ENCODE data around the gene TTC19.
"Not testable (repeated sequence)": the region's sequence is repeated elsewhere in the genome, so short reads cannot be mapped to it uniquely, and the experiment has no call there.

TTC19 gene

DNA sequence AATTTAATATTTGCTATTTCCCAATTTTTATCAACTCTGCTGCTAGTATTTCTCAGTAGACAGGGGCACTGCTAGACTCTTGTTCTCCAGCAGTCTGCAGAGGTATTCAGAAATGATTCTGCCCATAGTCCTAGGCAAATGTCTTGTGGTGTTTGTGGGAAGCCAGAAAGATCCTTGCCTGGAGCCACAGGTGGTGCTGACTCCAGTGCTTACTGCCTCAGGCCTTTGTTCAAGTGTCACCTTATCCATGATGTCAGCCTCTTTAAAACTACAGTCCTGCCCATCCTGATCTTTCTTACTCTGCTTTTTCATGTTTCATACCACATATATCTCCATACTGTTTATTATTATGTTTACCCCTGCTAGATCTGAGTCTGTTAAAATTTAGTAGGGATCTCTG is 26.6 kb upstream of the TTC19 start:
- DNase-seq (ENCODE audit: low spot score) = no peak

DNA sequence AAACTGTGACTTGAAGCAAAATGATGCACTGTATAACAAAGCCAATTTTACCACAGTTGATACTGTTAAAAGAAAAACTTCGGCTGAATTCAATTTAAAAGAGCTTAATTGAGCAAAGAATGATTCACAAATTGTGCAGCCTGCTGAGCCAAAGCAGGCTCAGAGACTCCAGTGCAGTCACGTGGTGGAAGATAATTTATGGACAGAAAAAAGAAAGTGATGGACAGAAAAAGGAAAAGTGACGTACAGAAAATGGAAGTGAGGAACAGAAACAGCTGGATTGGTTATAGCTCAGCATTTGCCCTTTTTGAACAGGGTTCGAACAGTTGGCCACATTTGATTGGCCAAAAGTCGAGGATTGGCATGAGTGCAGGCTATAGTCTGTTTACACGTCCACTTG is 25.8 kb upstream of the TTC19 start:
- DNase-seq (ENCODE audit: low spot score) = no peak

DNA sequence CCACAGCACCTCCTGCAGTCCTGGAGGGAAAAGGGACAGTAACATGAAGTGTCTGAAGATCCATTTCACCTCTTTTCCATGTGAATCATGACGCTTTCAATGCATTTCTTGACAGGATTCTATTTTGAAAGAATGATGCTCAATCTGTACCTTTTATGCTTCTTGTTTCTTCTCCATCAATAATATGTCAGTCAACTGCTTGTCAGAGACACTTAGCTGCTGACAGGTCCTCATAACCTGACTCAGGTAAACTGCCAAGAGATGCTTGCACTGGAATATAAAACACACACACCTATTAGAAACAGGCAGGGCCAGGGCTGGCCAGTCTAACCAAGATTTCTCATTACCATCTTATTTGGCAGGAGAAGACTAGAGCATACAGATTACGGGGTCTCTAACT is 21.7 kb upstream of the TTC19 start:
- no peak for DNase-seq (ENCODE audit: low spot score)

DNA sequence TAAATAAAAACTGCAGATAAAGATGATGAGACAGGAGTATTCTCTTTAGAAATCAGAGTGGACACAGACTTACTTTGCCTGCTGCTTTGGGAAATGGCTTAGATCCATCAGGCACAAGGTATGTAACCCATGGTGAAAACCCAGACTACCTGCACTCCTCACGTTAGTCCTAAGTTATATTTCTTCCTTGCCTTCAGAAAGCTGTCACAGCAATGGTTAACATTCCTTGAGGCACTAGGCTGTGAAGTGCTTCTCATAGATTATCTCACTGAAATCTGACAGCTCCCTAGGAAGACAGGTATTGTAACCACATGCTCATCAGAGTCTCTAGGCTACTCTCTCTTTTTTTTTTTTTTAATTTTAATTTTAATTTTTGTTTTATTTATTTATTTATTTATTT is 21.0 kb upstream of the TTC19 start:
- DNase-seq (ENCODE audit: low spot score) = no peak

GRCh38 chr17:15979013-15979412 is 20.6 kb upstream of the TTC19 start:
- not testable (repeated sequence) for DNase-seq (ENCODE audit: low spot score)

DNA sequence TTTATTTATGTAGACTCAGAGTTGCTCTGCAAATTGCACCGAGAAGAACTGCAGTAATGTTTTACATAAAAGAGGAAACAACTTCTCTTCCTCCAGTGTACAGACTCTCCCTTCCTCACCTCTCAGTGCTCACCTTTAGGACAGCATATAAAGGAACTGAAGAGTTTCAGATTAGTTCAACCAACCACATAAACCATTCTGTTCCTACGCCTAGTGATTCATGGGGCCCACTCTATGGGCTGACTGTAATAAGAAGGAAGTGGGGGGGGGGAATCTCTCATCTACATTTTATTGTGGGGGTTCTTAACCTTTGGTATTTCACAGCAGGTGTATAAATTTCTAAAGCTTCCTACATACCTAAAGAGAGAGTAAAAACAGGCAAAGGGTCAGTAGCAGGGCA is 18.4 kb upstream of the TTC19 start:
- DNase-seq (ENCODE audit: low spot score) = no peak

GRCh38 chr17:15981646-15982580 is 17.7 kb upstream of the TTC19 start:
- no peak for DNase-seq (ENCODE audit: low spot score)

- no peak for DNase-seq (ENCODE audit: low spot score)
These were observed 3.3 kb upstream of the TTC19 start for GRCh38 chr17:15996322-15996721.

DNA sequence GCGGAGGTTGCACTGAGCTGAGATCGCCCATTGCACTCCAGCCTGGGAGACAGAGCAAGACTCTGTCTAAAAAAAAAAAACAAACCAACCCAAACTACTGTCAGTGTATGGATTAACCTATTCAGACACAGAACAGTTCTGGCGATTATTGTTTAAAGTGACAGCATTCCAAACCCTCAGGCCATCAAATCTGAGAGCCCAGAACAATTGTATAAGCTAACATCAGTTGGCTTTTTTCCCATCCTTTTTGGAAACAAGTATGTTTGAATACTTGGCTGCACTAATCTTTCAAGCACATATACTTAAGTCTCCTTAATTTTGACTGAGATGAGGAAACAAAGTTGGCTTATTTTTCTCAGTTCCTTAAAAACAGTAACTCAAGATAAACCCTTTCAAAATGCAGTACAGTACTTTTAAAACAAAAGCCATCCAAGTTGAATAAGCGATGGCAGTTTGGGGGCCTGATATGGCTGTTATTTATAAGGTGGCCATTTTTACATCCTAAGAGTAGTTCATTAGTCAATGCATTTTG is 1.5 kb upstream of the TTC19 start:
- DNase-seq (ENCODE audit: low spot score) = no peak

DNA sequence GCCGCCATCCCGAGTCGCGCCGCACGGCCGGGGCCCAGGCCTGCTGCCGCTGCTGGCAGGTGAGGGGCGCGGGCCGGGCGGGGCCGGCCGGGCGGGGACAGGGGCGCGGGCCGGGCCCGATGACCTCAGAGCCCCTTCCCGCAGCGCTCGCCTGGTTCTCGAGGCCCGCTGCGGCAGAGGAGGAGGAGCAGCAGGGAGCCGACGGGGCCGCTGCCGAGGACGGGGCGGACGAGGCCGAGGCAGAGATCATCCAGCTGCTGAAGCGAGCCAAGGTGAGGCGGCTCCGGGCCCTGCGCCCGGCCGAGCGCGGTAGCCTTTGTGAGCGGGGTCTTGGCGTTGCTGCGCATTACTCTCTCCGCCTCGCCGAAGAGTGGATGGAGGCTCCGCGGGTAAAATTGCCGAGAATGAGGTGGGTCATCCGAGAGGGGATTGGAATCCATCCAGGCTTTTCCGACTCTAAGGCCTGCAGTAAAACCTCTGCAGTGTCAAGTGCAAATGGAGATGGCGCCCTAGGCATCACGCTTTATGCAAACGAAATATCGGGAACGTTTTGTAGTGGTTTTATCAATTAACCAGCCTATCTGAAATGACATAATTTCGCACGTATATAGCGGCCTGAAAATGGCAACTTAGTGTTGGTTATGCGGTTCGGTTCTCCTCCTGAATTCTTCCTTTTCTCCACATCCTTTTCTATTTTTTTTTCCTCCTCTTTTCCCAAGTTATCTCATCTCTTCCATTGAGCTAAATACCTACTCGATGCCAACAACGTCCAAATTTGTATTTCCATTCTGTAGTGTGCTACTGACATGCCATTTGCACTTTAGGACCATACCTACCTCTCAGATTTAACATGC is 577 bp downstream of the TTC19 start:
- no peak for DNase-seq (ENCODE audit: low spot score)

GRCh38 chr17:16001226-16001897 is 1.7 kb downstream of the TTC19 start:
- DNase-seq (ENCODE audit: low spot score) = no peak

DNA sequence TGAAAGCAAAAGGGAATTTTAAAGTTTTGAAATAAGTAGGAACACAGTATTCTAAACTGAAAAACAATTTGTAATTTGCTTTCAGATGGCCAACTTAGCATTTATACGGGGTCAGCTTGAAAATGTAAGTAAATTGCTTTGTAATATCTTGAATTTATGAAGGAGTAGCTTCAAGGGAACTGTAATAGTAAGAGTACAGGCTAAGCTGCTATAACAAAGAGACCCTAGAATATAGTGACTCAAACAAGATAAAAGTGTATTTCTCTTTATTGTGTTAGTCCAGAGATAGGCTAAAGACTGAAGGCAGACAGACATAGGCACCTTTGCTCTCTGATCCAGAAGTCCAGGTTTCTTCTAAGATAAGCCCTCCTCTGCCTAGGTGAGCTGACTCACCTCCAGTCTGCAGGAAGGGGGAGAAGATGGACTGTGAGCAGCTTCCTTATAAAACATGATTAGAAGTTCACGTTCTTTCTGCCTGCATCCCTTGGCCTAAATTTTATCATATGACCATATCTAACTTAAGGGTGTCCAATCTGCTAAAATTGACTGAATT is 3.2 kb downstream of the TTC19 start:
- DNase-seq (ENCODE audit: low spot score) = no peak

- DNase-seq (ENCODE audit: low spot score) = no peak
These were observed 4.2 kb downstream of the TTC19 start for GRCh38 chr17:16003841-16004240.

DNA sequence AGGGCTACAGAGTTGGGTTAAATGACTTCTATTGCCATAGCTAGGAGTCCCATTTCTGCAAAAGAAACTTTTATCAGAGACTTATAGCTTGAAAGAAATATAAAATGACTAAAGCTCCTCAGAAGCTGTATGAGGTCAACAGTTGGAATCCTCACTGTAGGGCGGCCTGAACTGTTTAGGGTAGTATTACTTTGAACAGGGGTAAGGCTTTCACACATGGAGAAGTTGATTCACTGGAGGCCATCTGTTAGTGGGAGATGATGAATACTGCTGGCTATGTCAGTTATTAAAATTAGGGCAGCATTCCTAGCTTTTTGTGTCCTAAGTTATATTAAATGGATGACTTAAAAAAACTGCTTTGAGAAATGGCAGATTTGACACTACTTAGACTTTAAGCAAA is 6.0 kb downstream of the TTC19 start:
- DNase-seq (ENCODE audit: low spot score) = no peak

- no peak for DNase-seq (ENCODE audit: low spot score)
These were observed 7.8 kb downstream of the TTC19 start for GRCh38 chr17:16007439-16007838.

- peak; percentile 18 for DNase-seq (ENCODE audit: low spot score)
These were observed 14.4 kb downstream of the TTC19 start for GRCh38 chr17:16013943-16014407.

- no peak for DNase-seq (ENCODE audit: low spot score)
These were observed 19.7 kb downstream of the TTC19 start for GRCh38 chr17:16019347-16019746.

- DNase-seq (ENCODE audit: low spot score) = no peak
These were observed 24.3 kb downstream of the TTC19 start for GRCh38 chr17:16023881-16024280.

DNA sequence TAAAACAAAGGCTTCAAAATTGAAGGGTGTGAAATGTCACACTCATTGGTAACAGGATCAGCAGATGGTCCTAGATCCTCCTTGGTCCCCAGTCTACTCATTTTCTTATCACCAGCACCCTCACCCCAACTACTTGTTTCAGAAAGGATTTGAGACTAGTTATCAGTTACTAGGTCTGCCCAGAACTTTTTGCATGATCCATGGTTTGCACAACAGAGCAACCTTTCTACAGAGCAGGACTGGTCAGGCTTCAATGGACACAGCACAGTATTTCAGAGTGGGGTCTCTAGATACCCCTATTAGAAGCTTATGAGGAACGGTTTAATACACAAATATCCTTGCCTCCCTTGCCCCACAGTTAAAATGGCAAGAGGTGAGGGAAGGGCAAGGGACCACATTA is 25.6 kb downstream of the TTC19 start:
- DNase-seq (ENCODE audit: low spot score) = no peak

DNA sequence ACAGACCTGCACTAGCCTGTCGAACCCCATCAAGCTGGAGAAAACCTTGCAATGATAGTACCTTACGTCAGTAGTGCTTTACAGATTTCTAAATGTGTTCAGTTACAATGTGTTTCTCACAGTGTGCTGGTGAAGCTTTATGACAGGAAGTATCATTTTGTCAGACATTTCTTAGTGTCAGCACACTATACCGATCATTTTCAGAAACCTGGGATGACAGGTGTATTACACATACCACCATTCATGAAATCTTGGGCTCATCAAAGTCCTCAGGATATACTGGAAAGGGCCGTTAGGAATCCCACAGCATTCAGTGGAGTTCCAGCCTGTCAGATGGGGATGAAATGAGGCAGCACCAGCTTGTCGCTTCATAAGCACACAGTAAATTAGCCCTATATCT is 27.3 kb downstream of the TTC19 start:
- no peak for DNase-seq (ENCODE audit: low spot score)

DNA sequence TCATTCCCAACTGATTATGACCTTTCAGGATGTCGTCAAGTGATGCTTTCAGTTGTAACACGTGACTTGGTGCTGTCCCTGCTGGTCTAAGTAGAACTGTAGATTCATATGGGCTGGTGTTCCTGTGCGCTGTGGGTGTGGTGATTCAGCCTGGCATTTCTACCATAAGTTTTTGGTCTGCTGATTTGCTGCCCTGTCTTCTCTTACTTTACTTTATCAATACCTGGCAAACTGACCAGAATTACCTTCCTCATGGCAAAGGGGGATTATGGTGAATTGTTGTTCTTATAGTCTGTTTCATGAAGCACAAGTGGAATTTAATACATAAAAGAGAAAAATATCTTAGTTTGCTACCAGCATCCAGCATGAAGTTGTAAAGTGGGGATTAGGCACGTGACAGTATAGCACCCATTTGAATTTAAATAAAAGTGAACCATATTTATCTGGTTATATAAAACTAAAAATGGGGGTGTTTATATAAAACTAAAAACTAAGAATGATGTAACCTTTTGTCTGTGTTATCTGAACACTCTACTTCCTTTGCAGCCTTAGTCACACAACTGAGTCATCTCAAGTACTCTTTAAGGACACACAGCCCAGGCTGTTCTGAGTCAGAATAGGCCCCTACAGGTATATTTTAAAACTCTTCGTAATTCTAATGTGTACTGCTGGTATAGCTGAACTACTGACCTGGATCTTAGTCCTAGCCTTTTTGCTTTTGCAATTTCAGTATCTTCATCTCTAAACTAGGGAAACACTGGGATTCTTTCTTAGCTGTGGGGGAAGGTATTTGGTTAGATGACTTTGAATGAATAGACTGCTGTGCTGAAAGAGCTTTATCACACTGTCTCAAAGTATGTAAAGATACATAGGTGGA is 28.3 kb downstream of the TTC19 start:
- DNase-seq (ENCODE audit: low spot score) = no peak

All from HuH-7 (cell line).